Neural crest cell (in vitro differentiated cells): Measurements from ENCODE around the gene TEX47. TPM values are rescaled to one million over a fixed set of nuclear protein-coding genes. Genes with fewer than 3 reads are reported as not detected.
A peak's percentile ranks its signal among the peaks of the same experiment; 100 is the strongest.

ENCODE experiments used
- DNase-seq: peaks from one replicate; pipeline ENCODE4 v3.0.0; 2021; ENCODE audit warnings: low read depth, mixed read lengths, low spot score
- H3K27ac Mint-ChIP-seq: one replicate; pipeline ENCODE4 v1.8.0; 2021; ENCODE audit warnings: mild to moderate bottlenecking, mixed read lengths; ENCODE audit not compliant: unreplicated experiment
- H3K27me3 Mint-ChIP-seq: 2 replicates; pipeline ENCODE4 v1.8.0; 2021; ENCODE audit warnings: low read depth, mild to moderate bottlenecking, mixed read lengths
- H3K36me3 Mint-ChIP-seq: 2 replicates; pipeline ENCODE4 v1.8.0; 2021; ENCODE audit warnings: low read depth, mild to moderate bottlenecking, mixed read lengths
- H3K4me1 Mint-ChIP-seq: 2 replicates; pipeline ENCODE4 v1.8.0; 2021; ENCODE audit warnings: mixed read lengths
- H3K4me3 Mint-ChIP-seq: one replicate; pipeline ENCODE4 v1.8.0; 2021; ENCODE audit warnings: mild to moderate bottlenecking, mixed read lengths
- H3K9me3 Mint-ChIP-seq: 2 replicates; pipeline ENCODE4 v1.8.0; 2021; ENCODE audit warnings: mixed read lengths
- total RNA-seq: library from RNA; stranded (reverse); gene quantifications from 2 replicates; pipeline ENCODE4 v1.2.1, GENCODE V29; 2021
- TF ChIP-seq, protein P1 (sequence below): fragments of 200-600 bp; sonication (generic); conservative IDR thresholded peaks from 2 replicates; pipeline ENCODE4 v1.5.0; 2021; ENCODE audit warnings: antibody characterized with exemption, mild to moderate bottlenecking

TEX47 gene
- total RNA-seq, 1 donor from 2014 or later, result not detected

- H3K27ac Mint-ChIP-seq, result no peak overlapping the region
- no peak for DNase-seq
- H3K36me3 Mint-ChIP-seq, result no peaks in the 10 kb centered on the region
- no peaks in the 10 kb centered on the region for H3K27me3 Mint-ChIP-seq
- TF ChIP-seq, protein P1, sequence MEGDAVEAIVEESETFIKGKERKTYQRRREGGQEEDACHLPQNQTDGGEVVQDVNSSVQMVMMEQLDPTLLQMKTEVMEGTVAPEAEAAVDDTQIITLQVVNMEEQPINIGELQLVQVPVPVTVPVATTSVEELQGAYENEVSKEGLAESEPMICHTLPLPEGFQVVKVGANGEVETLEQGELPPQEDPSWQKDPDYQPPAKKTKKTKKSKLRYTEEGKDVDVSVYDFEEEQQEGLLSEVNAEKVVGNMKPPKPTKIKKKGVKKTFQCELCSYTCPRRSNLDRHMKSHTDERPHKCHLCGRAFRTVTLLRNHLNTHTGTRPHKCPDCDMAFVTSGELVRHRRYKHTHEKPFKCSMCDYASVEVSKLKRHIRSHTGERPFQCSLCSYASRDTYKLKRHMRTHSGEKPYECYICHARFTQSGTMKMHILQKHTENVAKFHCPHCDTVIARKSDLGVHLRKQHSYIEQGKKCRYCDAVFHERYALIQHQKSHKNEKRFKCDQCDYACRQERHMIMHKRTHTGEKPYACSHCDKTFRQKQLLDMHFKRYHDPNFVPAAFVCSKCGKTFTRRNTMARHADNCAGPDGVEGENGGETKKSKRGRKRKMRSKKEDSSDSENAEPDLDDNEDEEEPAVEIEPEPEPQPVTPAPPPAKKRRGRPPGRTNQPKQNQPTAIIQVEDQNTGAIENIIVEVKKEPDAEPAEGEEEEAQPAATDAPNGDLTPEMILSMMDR, result peak; percentile 77
- H3K9me3 Mint-ChIP-seq, result no peaks in the 10 kb centered on the region
- no peaks in the 10 kb centered on the region for H3K4me1 Mint-ChIP-seq
- no peak overlapping the region for H3K4me3 Mint-ChIP-seq
These were observed 6.0 kb downstream of the TEX47 start for GRCh38 chr7:88789480-88790064.

DNA sequence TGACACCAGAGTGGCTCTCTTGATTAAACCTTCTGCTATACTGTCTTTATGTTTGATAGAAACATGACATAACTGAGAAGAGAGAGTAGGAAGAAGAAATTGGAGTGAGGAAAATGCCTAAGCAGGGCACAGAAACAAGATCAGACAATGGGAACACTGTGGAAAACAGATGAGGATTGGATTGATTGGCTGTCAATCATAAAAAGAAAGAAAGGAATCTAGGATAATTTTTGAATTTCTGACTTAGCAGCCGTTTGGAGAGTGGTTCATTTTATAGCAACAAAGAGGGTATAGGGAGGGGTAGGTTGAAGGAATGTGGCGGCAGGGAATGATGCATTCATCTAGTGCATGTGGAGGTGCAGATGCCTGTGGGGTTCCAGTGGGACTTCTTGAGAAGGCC is 7.8 kb downstream of the TEX47 start:
- no peaks in the 10 kb centered on the region for H3K36me3 Mint-ChIP-seq
- no peaks in the 10 kb centered on the region for H3K4me1 Mint-ChIP-seq
- no peak overlapping the region for H3K4me3 Mint-ChIP-seq
- no peak for DNase-seq
- H3K27me3 Mint-ChIP-seq, result no peaks in the 10 kb centered on the region
- TF ChIP-seq, protein P1, result no peak
- H3K9me3 Mint-ChIP-seq, result no peaks in the 10 kb centered on the region
- H3K27ac Mint-ChIP-seq, result no peak overlapping the region

DNA sequence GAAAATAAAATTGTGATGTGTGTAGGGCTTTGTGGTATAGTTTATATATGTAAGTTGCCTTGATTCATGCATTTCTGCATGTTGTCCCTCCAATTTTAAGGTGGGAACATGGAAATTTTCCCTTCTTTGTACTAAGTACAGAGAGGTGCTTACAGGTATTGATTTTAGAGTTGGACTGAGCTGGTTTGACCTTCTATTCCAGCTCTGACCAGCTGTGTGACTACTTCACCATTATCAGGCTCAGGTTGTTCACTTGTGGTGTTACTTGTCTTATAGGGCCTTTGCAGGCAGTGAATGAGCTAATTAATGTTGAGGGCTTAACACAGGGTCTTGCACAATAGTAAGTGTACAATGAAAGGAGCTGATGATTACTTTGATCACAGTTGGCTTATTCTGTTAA is 19.7 kb downstream of the TEX47 start:
- no peak for DNase-seq
- no peak overlapping the region for H3K27ac Mint-ChIP-seq
- TF ChIP-seq, protein P1, result no peak
- H3K27me3 Mint-ChIP-seq, result no peaks in the 10 kb centered on the region
- H3K4me3 Mint-ChIP-seq, result no peak overlapping the region
- no peaks in the 10 kb centered on the region for H3K36me3 Mint-ChIP-seq
- H3K9me3 Mint-ChIP-seq, result no peaks in the 10 kb centered on the region
- no peaks in the 10 kb centered on the region for H3K4me1 Mint-ChIP-seq

GRCh38 chr7:88772776-88773175 is 22.8 kb downstream of the TEX47 start:
- Mint-ChIP-seq H3K36me3 (no peaks in the 10 kb centered on the region), H3K27me3 (peaks cover under 1% of the 10 kb centered on the region), H3K9me3 (no peaks in the 10 kb centered on the region), H3K27ac (no peak overlapping the region), H3K4me3 (no peak overlapping the region), H3K4me1 (no peaks in the 10 kb centered on the region)
- DNase-seq, result no peak
- TF ChIP-seq, protein P1, result no peak

- Mint-ChIP-seq H3K4me3 (no peak overlapping the region), H3K4me1 (no peaks in the 10 kb centered on the region), H3K27ac (no peak overlapping the region), H3K36me3 (no peaks in the 10 kb centered on the region), H3K27me3 (peaks cover 8% of the 10 kb centered on the region), H3K9me3 (no peaks in the 10 kb centered on the region)
- TF ChIP-seq, protein P1, result no peak
- no peak for DNase-seq
These were observed 24.1 kb downstream of the TEX47 start for GRCh38 chr7:88771417-88771816.

- H3K36me3 Mint-ChIP-seq, result no peaks in the 10 kb centered on the region
- no peak overlapping the region for H3K4me3 Mint-ChIP-seq
- H3K27me3 Mint-ChIP-seq, result peaks cover 78% of the 10 kb centered on the region
- no peak for DNase-seq
- TF ChIP-seq, protein P1, result no peak
- peaks cover 13% of the 10 kb centered on the region for H3K4me1 Mint-ChIP-seq
- no peaks in the 10 kb centered on the region for H3K9me3 Mint-ChIP-seq
- H3K27ac Mint-ChIP-seq, result no peak overlapping the region
These were observed 33.8 kb downstream of the TEX47 start for GRCh38 chr7:88761779-88762178.
